ENCODE measurements around the gene HERC6. TPM values are rescaled to one million over a fixed set of nuclear protein-coding genes. Genes with fewer than 3 reads are reported as not detected.

The HERC6 gene
- total RNA-seq, 1 experiment from 2014 or later = 0.32 TPM

GRCh38 chr4:88441696-88442095, 63.0 kb downstream of the HERC6 start:
- Histone ChIP-seq H3K36me3 (ENCODE audit: insufficient read depth, low read length, poor library complexity, severe bottlenecking) (no peaks in the 10 kb centered on the region), H3K4me3 (ENCODE audit: low read depth, low read length, poor library complexity, severe bottlenecking) (no peak overlapping the region), H3K9me3 (ENCODE audit: low read depth, low read length, poor library complexity, severe bottlenecking) (no peaks in the 10 kb centered on the region), H3K27ac (ENCODE audit: low read depth, low read length, poor library complexity, severe bottlenecking) (no peak overlapping the region), H3K4me1 (ENCODE audit: insufficient read depth, low read length, poor library complexity, severe bottlenecking) (no peaks in the 10 kb centered on the region), H3K27me3 (replicated peaks; ENCODE audit: insufficient read depth, low read depth, low read length, poor library complexity) (no peaks in the 10 kb centered on the region)
- ChIA-PET CTCF (no interaction called here), POLR2A (ENCODE audit: low non-redundant PET) (no interaction called here)
- DNase-seq (ENCODE audit: low spot score) = no peak
- BruUV-seq (replicated peaks) = no TSS peak
- intact Hi-C loops (cut with micrococcal nuclease; ENCODE audit: unreplicated experiment) = no loop called here
- TF ChIP-seq EZH2 (IDR thresholded peaks at IDR 0.05; ENCODE audit: borderline replicate concordance, low read depth, low read length, poor library complexity, severe bottlenecking) = no peak
- no peak for TF ChIP-seq CTCF (conservative IDR thresholded peaks at IDR 0.05; ENCODE audit: low read depth, low read length)

DNA sequence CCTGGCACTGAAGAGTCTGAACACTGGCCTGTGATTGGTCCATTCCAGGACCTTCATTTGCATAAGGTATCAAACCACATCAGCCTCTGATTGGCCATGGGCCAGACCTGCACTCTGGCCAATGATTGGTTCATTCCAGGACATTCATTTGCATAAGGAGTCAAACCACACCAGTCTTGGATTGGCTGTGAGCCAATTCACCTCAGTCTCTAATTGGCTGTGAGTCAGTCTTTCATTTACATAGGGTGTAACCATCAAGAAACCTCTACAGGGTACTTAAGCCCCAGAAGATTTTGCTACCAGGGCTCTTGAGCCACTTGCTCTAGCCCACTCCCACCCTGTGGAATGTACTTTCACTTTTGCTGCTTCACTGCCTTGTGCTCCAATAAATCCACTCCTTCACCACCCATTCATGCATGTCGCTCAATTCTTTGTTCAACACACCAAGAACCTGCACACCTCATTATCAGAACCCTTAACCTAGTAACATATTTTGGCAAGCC, 64.1 kb downstream of the HERC6 start:
- no peaks in the 10 kb centered on the region for H3K27me3 ChIP-seq (replicated peaks; ENCODE audit: insufficient read depth, low read depth, low read length, poor library complexity)

GRCh38 chr4:88443486-88443885, 64.8 kb downstream of the HERC6 start:
- CTCF ChIA-PET = no interaction called here
- BruUV-seq (replicated peaks) = no TSS peak
- Histone ChIP-seq H3K27me3 (replicated peaks; ENCODE audit: insufficient read depth, low read depth, low read length, poor library complexity) (no peaks in the 10 kb centered on the region), H3K4me3 (ENCODE audit: low read depth, low read length, poor library complexity, severe bottlenecking) (no peak overlapping the region), H3K27ac (ENCODE audit: low read depth, low read length, poor library complexity, severe bottlenecking) (no peak overlapping the region), H3K9me3 (ENCODE audit: low read depth, low read length, poor library complexity, severe bottlenecking) (no peaks in the 10 kb centered on the region), H3K36me3 (ENCODE audit: insufficient read depth, low read length, poor library complexity, severe bottlenecking) (no peaks in the 10 kb centered on the region), H3K4me1 (ENCODE audit: insufficient read depth, low read length, poor library complexity, severe bottlenecking) (no peaks in the 10 kb centered on the region)
- no peak for TF ChIP-seq CTCF (conservative IDR thresholded peaks at IDR 0.05; ENCODE audit: low read depth, low read length)
- no peak for TF ChIP-seq EZH2 (IDR thresholded peaks at IDR 0.05; ENCODE audit: borderline replicate concordance, low read depth, low read length, poor library complexity, severe bottlenecking)
- no peak for DNase-seq (ENCODE audit: low spot score)
- POLR2A ChIA-PET (ENCODE audit: low non-redundant PET) = no interaction called here
- intact Hi-C loops (cut with micrococcal nuclease; ENCODE audit: unreplicated experiment) = no loop called here

More for the DNA sequence above, 64.1 kb downstream of the HERC6 start:
- BruUV-seq (replicated peaks) = no TSS peak
- Histone ChIP-seq H3K36me3 (ENCODE audit: insufficient read depth, low read length, poor library complexity, severe bottlenecking) (no peaks in the 10 kb centered on the region), H3K27ac (ENCODE audit: low read depth, low read length, poor library complexity, severe bottlenecking) (no peak overlapping the region), H3K9me3 (ENCODE audit: low read depth, low read length, poor library complexity, severe bottlenecking) (no peaks in the 10 kb centered on the region), H3K4me3 (ENCODE audit: low read depth, low read length, poor library complexity, severe bottlenecking) (no peak overlapping the region), H3K4me1 (ENCODE audit: insufficient read depth, low read length, poor library complexity, severe bottlenecking) (no peaks in the 10 kb centered on the region)
- DNase-seq (ENCODE audit: low spot score) = peak; percentile 9
- TF ChIP-seq CTCF (conservative IDR thresholded peaks at IDR 0.05; ENCODE audit: low read depth, low read length) (no peak), EZH2 (IDR thresholded peaks at IDR 0.05; ENCODE audit: borderline replicate concordance, low read depth, low read length, poor library complexity, severe bottlenecking) (no peak)
- CTCF ChIA-PET = no interaction called here
- intact Hi-C loops (cut with micrococcal nuclease; ENCODE audit: unreplicated experiment) = no loop called here
- POLR2A ChIA-PET (ENCODE audit: low non-redundant PET) = no interaction called here
